GM15510 (cell line): ENCODE measurements around the gene RTP1.

Source experiments
- POLR2A ChIP-seq: IDR thresholded peaks from 3 replicates; pipeline ENCODE4 v1.6.1; 2011; ENCODE audit warnings: borderline replicate concordance; ENCODE audit not compliant: insufficient read length; ENCODE audit errors: extremely low read depth

RTP1 gene

DNA sequence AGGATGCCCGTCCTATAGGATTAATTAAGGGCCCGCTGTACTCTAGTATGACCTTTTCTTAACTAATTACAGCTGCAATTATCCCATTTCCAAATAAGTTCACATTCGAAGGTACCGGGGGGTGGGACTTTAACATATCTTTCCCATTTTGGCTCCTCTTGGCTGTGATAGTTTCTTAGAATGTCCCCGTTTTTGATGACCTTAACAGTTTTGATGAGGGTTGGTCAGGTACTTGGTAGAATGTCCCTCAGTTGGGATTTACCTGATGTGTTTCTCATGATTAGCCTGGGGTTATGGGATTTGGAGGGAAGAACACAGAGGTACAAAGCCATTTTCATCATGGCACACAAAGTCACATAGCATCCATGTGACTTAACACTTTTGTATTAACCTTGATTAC lies 18.2 kb downstream of the RTP1 start:
- no peak for TF ChIP-seq POLR2A

DNA sequence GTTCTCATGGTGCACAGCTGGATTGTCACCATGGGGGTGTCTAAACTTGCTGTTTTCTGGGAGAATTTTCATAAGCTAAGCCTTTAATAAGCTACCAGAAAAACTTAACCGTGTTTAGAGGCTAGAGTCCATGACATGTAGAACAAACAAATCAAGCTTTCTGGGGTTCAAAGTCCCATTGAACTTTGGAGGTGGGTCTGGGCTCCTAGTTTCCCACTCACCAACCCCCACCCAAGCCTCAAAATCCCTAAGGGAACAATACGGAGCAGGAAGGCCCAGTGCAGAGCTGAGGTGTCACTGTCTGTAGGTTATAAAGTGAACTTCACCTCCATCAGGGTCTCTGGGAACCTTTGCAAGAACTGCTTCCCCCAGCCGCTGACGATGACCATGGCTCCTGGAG lies 25.5 kb downstream of the RTP1 start:
- no peak for TF ChIP-seq POLR2A

DNA sequence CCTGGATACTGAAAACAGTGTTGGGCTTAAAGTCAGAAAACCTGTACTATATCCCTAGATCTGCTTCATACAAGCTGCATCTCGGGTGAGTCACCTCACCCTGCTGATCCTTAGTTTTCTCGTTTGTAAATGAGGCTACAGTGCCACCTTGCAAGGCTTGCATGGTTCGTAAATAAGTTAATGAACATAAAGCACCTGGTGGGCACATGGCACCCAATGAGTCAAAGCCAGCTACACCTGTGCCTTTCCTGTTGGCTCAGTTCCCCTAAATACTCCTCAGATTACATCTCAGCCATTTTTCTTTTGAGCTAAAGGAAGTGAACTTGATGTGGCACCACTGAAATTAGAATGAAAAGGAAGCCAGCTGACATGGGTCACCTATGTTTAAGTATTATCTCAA lies 26.5 kb downstream of the RTP1 start:
- TF ChIP-seq POLR2A: no peak

DNA sequence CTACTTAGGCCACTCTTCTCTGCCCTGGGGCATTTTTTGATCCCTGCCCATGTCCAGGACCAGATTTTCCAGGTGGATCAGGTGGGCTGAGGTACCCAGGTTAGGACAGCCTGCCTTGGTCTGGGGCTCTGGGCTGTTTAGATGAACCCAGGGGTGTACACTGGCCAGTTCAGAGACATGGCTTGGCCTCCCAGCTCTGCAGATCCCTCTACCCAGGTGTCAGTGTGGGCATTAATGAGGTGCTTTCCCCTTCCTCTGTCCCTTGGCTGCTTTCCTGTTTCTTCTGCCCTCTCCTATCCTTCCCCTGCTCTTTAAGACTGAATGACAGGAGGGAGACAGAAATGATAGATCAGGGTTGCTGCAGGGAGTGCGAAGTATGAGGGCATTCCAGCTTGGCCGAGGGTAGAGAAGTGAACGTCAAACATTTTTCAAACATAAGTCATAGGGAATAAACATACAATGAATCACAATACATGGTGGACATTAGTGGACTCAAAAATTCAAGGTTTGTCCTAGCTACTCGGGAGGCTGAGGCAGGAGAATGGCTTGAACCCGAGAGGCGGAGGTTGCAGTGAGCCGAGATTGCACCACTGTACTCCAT lies 30.5 kb downstream of the RTP1 start:
- TF ChIP-seq POLR2A: no peak

DNA sequence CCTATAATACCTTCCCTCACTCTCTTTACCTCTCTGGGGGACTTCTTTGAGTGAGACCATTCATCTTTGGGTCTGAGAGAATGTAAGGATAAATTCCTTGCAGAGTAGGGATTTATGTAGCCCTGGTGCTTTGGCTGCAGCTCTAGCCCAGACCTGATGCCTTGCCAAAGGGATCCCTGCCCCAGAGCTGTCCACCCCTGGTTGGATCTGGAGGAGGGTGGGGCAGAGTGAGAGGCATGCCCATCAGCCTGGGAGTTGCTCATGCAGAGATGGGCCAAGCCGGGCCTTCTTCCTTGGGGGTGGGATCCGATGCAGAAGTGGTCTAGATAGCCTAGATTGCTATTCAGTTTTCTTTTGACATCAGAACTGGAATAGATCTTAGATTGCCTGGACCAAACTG lies 31.5 kb downstream of the RTP1 start:
- TF ChIP-seq POLR2A: no peak

DNA sequence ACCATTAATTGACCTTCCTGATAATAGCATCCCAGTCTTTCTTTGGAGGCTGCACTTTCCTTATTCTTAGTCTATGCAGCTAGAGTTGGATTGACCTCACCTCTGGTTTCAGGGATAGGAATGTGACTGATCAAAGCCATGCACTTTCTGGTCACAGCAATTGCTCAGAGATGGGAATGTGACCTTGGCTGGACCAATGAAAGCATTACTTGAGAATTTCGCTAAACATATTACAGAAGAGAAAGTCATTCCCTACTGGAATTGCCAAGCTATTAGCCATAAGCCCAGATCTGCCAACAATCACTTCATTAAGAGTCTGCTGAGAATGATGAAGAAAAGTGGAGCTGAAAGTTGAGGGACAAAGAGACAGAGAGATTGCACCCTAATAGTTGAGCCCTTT lies 32.7 kb downstream of the RTP1 start:
- TF ChIP-seq POLR2A: no peak

DNA sequence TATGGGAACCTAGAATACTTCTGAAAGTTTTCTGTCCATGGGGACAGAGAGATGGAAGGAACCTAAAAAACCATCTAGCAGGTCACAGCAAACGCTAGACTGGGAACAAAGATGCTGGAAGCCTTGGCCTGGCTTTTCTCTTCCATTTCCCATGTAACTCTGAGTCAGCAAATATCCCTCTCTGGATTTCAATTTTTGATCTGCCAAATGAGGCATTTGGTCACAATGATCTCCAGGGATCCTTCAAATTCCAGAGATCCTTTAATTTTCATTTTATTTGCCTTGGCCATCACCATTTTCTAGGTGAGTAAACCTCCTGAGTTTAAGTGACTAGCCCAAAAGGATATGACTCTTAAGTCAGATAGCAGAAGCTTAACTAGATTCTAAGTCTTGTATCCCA lies 39.7 kb downstream of the RTP1 start:
- TF ChIP-seq POLR2A: no peak

DNA sequence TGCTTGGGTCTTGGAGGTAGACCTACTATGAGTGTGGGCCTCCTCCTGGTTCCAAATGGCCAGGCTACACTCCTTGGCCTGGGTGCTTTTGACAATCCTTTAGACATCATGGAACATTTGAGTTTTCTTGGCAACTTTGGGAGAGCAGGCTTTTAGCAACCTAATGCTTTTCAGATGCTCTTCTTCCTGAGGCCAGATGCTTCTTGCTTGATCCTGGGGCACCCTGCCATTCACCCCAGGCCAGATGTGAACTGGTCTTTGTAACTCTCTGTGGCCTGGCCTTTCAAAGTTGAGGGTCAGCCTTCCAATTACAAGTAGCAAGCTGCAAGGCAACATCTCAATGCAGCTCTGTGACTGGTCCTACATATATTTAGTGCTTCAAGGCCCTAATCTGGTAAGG lies 40.5 kb downstream of the RTP1 start:
- no peak for TF ChIP-seq POLR2A

DNA sequence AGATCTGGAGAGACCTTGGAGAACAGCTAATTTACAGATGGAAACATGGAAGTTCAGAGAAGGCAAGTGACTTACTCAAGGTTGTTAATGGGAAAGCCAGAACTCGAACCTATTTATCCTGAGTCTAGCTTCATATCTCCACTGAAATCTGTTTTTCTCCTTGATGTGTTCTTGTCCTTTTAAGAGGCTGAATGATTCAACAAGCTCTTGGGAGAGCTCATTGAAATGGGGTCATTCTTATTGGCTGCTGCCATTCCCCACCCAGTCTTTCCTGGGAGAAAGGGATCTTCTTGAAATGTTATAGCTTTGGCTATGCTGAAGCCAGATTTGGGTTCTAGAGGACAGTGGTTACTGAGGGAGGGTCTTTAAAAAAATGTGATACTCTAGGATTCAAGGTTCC lies 41.0 kb downstream of the RTP1 start:
- TF ChIP-seq POLR2A: no peak

DNA sequence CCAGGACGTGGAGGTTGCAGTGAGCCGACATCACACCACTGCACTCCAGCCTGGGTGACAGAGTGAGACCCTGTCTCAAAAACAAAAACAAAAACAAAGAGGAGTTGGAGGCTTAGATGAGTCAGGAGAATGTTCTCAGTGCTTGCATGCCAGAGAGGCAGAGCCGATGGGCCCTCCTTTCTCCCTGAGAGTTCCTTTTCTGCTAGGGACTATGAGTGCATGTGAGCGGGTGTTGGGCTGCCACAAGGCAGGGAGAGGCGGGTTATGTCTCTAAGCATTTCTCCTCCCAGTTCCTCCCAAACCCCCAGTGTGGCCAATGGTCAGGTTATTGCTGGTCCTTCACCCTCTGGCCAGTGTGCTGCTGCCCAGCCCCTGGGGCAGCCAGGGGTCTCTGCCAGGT lies 45.1 kb downstream of the RTP1 start:
- TF ChIP-seq POLR2A: no peak

DNA sequence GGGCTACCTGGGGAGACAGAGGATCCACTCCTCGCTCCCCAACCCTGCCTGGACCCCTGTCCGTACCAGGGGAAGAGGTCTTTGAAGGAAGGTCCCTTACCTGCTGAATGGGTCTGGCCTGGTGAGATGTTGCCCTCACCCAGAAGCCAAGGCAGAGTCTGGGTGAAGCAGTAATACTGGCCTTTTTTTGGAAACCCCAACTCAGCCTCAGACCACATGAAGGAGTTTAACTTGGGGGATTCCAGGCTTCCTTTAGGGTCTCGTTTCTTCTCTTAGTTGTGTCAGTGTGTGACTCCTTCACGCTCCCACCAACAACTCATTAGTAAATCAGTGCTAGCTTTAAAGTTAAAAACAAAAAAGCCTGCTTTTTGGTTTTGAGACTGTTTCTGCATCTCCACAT lies 45.6 kb downstream of the RTP1 start:
- no peak for TF ChIP-seq POLR2A

DNA sequence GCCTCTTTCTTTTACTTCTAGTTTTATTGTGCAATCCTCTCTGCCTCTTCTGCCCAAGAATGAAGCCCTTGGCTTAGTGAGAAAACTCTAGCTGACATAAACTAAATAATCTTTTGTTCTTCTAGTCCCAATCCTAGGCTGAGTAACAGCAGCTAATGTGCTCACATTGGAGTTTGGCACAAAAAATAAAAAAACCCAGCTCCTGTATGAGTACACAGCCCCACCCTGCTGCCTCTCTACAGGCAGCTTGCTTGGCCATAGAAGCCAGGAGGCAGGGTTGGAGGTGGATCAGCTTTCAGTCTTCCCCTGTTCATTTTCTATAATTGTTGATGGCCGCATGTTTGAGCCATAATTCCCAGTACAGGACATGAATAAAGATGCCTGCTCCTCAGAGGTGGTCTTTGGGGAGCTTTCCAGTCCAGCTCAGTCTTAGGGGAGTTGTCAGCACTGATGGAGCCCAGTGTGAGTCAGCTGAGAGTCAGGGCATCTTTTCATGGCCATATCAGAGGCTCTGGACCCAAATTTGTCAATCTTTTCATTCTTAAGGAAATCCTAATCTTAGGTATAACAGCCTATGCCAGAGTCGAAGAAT lies 46.7 kb downstream of the RTP1 start:
- no peak for TF ChIP-seq POLR2A

DNA sequence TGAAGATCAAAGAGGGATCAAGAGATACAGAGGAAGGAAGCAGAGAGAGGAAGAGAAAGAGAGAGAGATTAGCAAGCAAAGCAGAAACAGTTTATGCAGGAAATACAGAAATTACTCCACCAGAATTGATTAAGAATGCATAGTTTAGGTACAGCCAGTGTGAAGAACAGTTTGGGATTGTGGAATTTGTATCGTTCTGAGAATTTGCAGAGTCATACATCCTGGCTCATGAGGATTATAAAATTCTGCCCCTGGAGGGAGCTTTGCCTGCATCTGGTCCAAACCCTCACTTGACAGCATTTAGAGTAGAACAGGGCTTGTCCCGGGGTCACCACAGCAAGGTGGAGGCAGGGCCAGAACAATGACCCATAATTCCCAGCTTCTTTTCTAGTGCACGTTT lies 50.1 kb downstream of the RTP1 start:
- no peak for TF ChIP-seq POLR2A
